ENCODE results near the gene AIFM3. TPM values are rescaled to one million over a fixed set of nuclear protein-coding genes. Genes with fewer than 3 reads are reported as not detected.

AIFM3 gene
- total and polyA plus RNA-seq, 2 of the 13 experiments (the other 11 are each of a cell fraction or from before 2014, with no cell fraction given) = 9.0 to 15.3 TPM

- TF ChIP-seq ZHX2 (IDR thresholded peaks at IDR 0.05; ENCODE audit: low read depth) (no peak), ZHX2 (CRISPR knock-in tag; IDR thresholded peaks at IDR 0.05; ENCODE audit: borderline replicate concordance) (0 out of 2 replicates have a peak, but pooled peaks have one; percentile 37), EP300 (IDR thresholded peaks at IDR 0.05; ENCODE audit: low read depth in 2 of 2, low read length in 2 of 2) (no peak), EP300 (CRISPR knock-in tag; IDR thresholded peaks at IDR 0.05; ENCODE audit: borderline replicate concordance) (no peak), ZNF773 (CRISPR knock-in tag; IDR thresholded peaks at IDR 0.05; ENCODE audit: borderline replicate concordance) (no peak), ZSCAN31 (CRISPR knock-in tag; IDR thresholded peaks at IDR 0.05; ENCODE audit: low read depth) (no peak), MAF1 (CRISPR knock-in tag; IDR thresholded peaks at IDR 0.05; ENCODE audit: borderline replicate concordance) (peak; percentile 41), PHF20 (CRISPR knock-in tag; IDR thresholded peaks at IDR 0.05) (peak; percentile 3; the same call in 1 of the 2 replicates), ZNF547 (CRISPR knock-in tag; IDR thresholded peaks at IDR 0.05) (peak; percentile 54; the same call in 1 of the 2 replicates), ZMAT3 (CRISPR knock-in tag; conservative IDR thresholded peaks at IDR 0.05) (0 out of 2 replicates have a peak, but pooled peaks have one; percentile 23), ELF3 (CRISPR knock-in tag; IDR thresholded peaks at IDR 0.05) (peak; percentile 13; the same call in 1 of the 2 replicates), GABPA (IDR thresholded peaks at IDR 0.05; ENCODE audit: low read depth, low read length) (no peak), GABPA (CRISPR knock-in tag; IDR thresholded peaks at IDR 0.05; ENCODE audit: low read depth) (no peak), NFE2L1 (CRISPR knock-in tag; IDR thresholded peaks at IDR 0.05; ENCODE audit: borderline replicate concordance) (no peak), POLR2G (IDR thresholded peaks at IDR 0.05; ENCODE audit: low read depth, low read length) (peak; percentile 61), ZNF513 (CRISPR knock-in tag; conservative IDR thresholded peaks at IDR 0.05) (no peak), ARNT (IDR thresholded peaks at IDR 0.05) (no peak), MAX (IDR thresholded peaks at IDR 0.05) (0 out of 2 replicates have a peak, but pooled peaks have one; percentile 37), POLR2AphosphoS2 (IDR thresholded peaks at IDR 0.05; ENCODE audit: low read depth, low read length) (no peak)
- TF ChIP-seq, protein P1, sequence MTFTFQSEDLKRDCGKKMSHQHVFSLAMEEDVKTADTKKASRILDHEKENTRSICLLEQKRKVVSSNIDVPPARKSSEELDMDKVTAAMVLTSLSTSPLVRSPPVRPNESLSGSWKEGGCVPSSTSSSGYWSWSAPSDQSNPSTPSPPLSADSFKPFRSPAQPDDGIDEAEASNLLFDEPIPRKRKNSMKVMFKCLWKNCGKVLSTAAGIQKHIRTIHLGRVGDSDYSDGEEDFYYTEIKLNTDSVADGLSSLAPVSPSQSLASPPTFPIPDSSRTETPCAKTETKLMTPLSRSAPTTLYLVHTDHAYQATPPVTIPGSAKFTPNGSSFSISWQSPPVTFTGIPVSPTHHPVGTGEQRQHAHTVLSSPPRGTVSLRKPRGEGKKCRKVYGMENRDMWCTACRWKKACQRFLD (CRISPR knock-in tag; IDR thresholded peaks at IDR 0.05; ENCODE audit: borderline replicate concordance) = no peak
- TF ChIP-seq, protein P2, sequence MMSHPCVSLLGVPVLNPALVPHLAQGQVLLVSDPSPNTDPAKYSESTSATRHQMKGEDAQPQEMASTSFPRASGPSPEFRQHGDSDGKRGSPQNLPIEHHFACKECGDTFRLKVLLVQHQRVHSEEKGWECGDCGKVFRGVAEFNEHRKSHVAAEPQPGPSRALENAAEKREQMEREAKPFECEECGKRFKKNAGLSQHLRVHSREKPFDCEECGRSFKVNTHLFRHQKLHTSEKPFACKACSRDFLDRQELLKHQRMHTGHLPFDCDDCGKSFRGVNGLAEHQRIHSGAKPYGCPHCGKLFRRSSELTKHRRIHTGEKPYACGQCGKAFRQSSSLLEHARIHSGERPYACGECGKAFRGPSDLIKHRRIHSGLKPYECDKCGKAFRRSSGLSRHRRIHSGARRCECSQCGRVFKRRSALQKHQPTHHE (CRISPR knock-in tag; IDR thresholded peaks at IDR 0.05; ENCODE audit: borderline replicate concordance) = no peak
Observed at GRCh38 chr22:20957102-20957682, 9.9 kb upstream of the AIFM3 start (continued).
